T-cell (primary cell): Measurements from ENCODE around the gene MBOAT1. TPM values are rescaled to one million over a fixed set of nuclear protein-coding genes. Genes with fewer than 3 reads are reported as not detected.

Source experiments
- ATAC-seq, 4 experiments: fragments of 200-7000 bp in 3 of 4; fragments of 150-1000 bp in 1 of 4; cut with Tn5 transposase; replicated peaks in 1 of 4; 1 replicate in 3 of 4; 2 replicates in 1 of 4; pipeline ENCODE4 v1.10.0; 2021; ENCODE audit warnings: moderate library complexity in 3 of 4, mild to moderate bottlenecking in 2 of 4, moderate number of reproducible peaks in 1 of 4
- CTCF ChIA-PET, 2 donors: fragments of 300-600 bp; sonication (Branson Sonifier 250); formaldehyde crosslinking; loops; one replicate each; lab custom pipeline; 2022; ENCODE audit warnings: antibody characterized with exemption in 2 of 2; lab: Charles Lee
- POLR2A ChIA-PET, 2 donors: fragments of 300-600 bp; sonication (Branson Sonifier 250); formaldehyde crosslinking; loops; one replicate each; lab custom pipeline; 2022; ENCODE audit warnings: antibody characterized with exemption in 2 of 2; lab: Charles Lee
- DNase-seq, 35 experiments: peaks; one replicate each; pipeline versions ENCODE4 v3.0.0 to v3.0.0-alpha.2; 2013 to 2023
- H3K27ac ChIP-seq: one replicate; pipeline ENCODE4 v1.5.1; 2013; ENCODE audit warnings: low read length
- H3K27me3 ChIP-seq, 2 experiments: replicated peaks in 1 of 2; 1 replicate in 1 of 2; 2 replicates in 1 of 2; pipeline versions ENCODE4 v1.6.1 to v1.7.0; 2013; ENCODE audit warnings: low read length in 1 of 2, mixed read lengths in 1 of 2; ENCODE audit not compliant: control insufficient read depth in 2 of 2, insufficient read depth in 2 of 2; ENCODE audit errors: extremely low read depth in 1 of 2
- H3K36me3 ChIP-seq, 2 donors: 1 replicate in 1 of 2; 2 replicates in 1 of 2; pipeline versions ENCODE4 v1.6.1 to v1.7.0; 2013; ENCODE audit warnings: low read length in 1 of 2; ENCODE audit not compliant: control insufficient read depth in 2 of 2, insufficient read depth in 1 of 2; ENCODE audit errors: extremely low read depth in 1 of 2
- H3K4me1 ChIP-seq, 2 experiments: 1 replicate in 1 of 2; 2 replicates in 1 of 2; pipeline versions ENCODE4 v1.6.1 to v1.7.0; 2013; ENCODE audit warnings: low read length in 2 of 2, mixed read lengths in 1 of 2; ENCODE audit not compliant: insufficient read depth in 2 of 2, control insufficient read depth in 1 of 2; ENCODE audit errors: extremely low read depth in 1 of 2
- H3K4me3 ChIP-seq, 2 donors: 1 replicate in 1 of 2; 2 replicates in 1 of 2; pipeline versions ENCODE4 v1.5.1 to v1.7.0; 2013; ENCODE audit warnings: mild to moderate bottlenecking in 2 of 2, low read length in 1 of 2, moderate library complexity in 1 of 2; ENCODE audit not compliant: control insufficient read depth in 1 of 2; ENCODE audit errors: extremely low read depth in 1 of 2
- H3K9me3 ChIP-seq: 2 replicates; pipeline ENCODE4 v1.7.0; 2013
- H3K27ac Mint-ChIP-seq, 2 donors: one replicate each; pipeline ENCODE4 v1.8.0; 2020 to 2021; ENCODE audit warnings: mild to moderate bottlenecking in 2 of 2, mixed read lengths in 2 of 2
- H3K27me3 Mint-ChIP-seq, 2 donors: one replicate each; pipeline ENCODE4 v1.8.0; 2021 to 2022; ENCODE audit warnings: mixed read lengths in 2 of 2
- H3K36me3 Mint-ChIP-seq: one replicate; pipeline ENCODE4 v1.8.0; 2021; ENCODE audit warnings: mixed read lengths
- H3K4me1 Mint-ChIP-seq, 3 donors: one replicate each; pipeline ENCODE4 v1.8.0; 2020 to 2022; ENCODE audit warnings: mixed read lengths in 3 of 3, mild to moderate bottlenecking in 1 of 3
- H3K4me3 Mint-ChIP-seq, 3 donors: one replicate each; pipeline ENCODE4 v1.8.0; 2020 to 2022; ENCODE audit warnings: mild to moderate bottlenecking in 3 of 3, mixed read lengths in 3 of 3, moderate library complexity in 3 of 3
- H3K9me3 Mint-ChIP-seq, 3 donors: one replicate each; pipeline ENCODE4 v1.8.0; 2020 to 2022; ENCODE audit warnings: mixed read lengths in 3 of 3
- WGBS: methylation state at CpG from one replicate; pipeline ENCODE4 v1.1.5; 2013; ENCODE audit warnings: missing lambda C conversion rate; ENCODE audit not compliant: insufficient coverage; 5-methylcytosine and 5-hydroxymethylcytosine counted together
- total RNA-seq, 35 experiments: library from RNA in 6 of 35; stranded (reverse) in 6 of 35; fragments of 120-200 nt in 1 of 35; gene quantifications; one replicate each; pipeline versions ENCODE4 v1.2.1 to v1.2.4 and lab custom pipeline; 2013 to 2026

The MBOAT1 gene
- total RNA-seq, 5 donors from 2014 or later (not counting 1 experiment from before 2014, with no cell fraction given): 8.3 to 21.5 (median 12.0) TPM

DNA sequence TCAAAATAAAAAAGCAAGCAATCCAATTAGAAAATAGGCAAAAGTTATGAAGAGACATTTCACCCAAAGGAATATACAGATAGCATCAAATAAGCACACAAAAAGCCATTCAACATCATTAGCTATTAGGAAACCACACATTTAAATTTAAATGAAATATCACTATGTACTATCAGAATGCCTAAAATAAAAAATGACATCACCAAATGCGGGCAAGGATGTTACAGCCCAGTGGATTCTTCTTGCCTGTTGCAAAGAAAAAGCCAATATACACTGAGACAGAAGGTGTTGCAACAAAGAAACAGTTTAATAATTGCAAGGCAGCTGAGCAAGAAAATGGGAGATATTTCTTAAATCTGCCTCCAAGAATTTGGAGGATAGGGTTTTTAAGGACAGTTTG, 31.0 kb upstream of the MBOAT1 start:
- WGBS: no CpG with 5 or more reads among the region's 1 CpG

DNA sequence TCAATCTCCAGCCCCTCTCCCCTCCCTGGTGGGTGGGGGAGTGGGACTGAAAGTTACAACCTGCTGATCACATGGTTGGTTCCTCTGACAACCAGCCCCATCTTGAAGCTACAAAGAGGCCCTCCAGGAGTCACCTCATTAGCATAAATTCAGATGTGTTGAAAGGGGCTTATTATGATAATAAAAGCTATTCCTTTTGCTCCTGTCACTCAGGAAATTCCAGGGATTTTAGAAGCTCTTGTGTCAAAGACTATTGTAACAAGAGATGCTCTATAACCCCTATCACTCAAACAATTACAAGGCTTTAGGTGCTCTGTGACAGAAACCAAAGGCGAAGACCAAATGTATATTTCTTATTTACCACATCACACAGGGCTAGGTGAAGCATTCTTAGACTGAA, 30.1 kb upstream of the MBOAT1 start:
- Mint-ChIP-seq H3K27me3 (no peaks in the 10 kb centered on the region), H3K4me1 (peaks cover 6 to 12% (median 8%) of the 10 kb centered on the region in 3 donors), H3K27ac (no peak overlapping the region), H3K9me3 (no peaks in the 10 kb centered on the region), H3K4me3 (no peak overlapping the region), H3K36me3 (no peaks in the 10 kb centered on the region)
- ChIA-PET CTCF (interaction anchor here in 1 of 2 donors (0.6 kb wide), 1 partner anchor 1347 kb away, joined by 4 read pairs; no protein-coding TSS in a partner anchor), POLR2A (interaction anchor here in 1 of 2 donors (0.6 kb wide), 1 partner anchor 258 kb away, joined by 3 read pairs; no protein-coding TSS in a partner anchor)
- WGBS: no CpG with 5 or more reads among the region's 1 CpG
- H3K4me3 ChIP-seq: no peak overlapping the region
- no peak overlapping the region for H3K27ac ChIP-seq
- no peaks in the 10 kb centered on the region for H3K9me3 ChIP-seq
- peaks cover 5 to 10% of the 10 kb centered on the region in 2 experiments for H3K4me1 ChIP-seq
- no peaks in the 10 kb centered on the region for H3K27me3 ChIP-seq
- no peak for DNase-seq
- H3K36me3 ChIP-seq: no peaks in the 10 kb centered on the region
- ATAC-seq: no peak

More for the DNA sequence above, 31.0 kb upstream of the MBOAT1 start:
- H3K4me3 ChIP-seq: no peak overlapping the region
- H3K4me1 ChIP-seq: peaks cover 0 to 5% of the 10 kb centered on the region in 2 experiments
- no peaks in the 10 kb centered on the region for H3K27me3 ChIP-seq
- peaks cover 0 to 4% (median under 1%) of the 10 kb centered on the region in 3 donors for H3K4me1 Mint-ChIP-seq
- no peak overlapping the region for H3K27ac ChIP-seq
- H3K27me3 Mint-ChIP-seq: no peaks in the 10 kb centered on the region
- POLR2A ChIA-PET: interaction anchor here in 1 of 2 donors (0.6 kb wide), 1 partner anchor 257 kb away, joined by 3 read pairs; no protein-coding TSS in a partner anchor
- DNase-seq (no peak), ATAC-seq (no peak)
- CTCF ChIA-PET: interaction anchor here in 1 of 2 donors (0.6 kb wide), 1 partner anchor 514 kb away, joined by 8 read pairs; no protein-coding TSS in a partner anchor
- H3K9me3 ChIP-seq: no peaks in the 10 kb centered on the region
- H3K36me3 Mint-ChIP-seq: no peaks in the 10 kb centered on the region
- H3K36me3 ChIP-seq: no peaks in the 10 kb centered on the region
- no peaks in the 10 kb centered on the region for H3K9me3 Mint-ChIP-seq
- no peak overlapping the region for H3K27ac Mint-ChIP-seq
- no peak overlapping the region for H3K4me3 Mint-ChIP-seq

GRCh38 chr6:20241102-20241501, 28.8 kb upstream of the MBOAT1 start:
- no peak for DNase-seq
- no peak overlapping the region for H3K27ac ChIP-seq
- no peaks in the 10 kb centered on the region for H3K36me3 ChIP-seq
- no peak for ATAC-seq
- H3K27me3 Mint-ChIP-seq: no peaks in the 10 kb centered on the region
- H3K4me3 ChIP-seq: no peak overlapping the region
- H3K27ac Mint-ChIP-seq: no peak overlapping the region
- ChIA-PET CTCF (no interaction called here), POLR2A (no interaction called here)
- WGBS: 100% methylated on average over 1 of the region's 2 CpGs
- no peak overlapping the region for H3K4me3 Mint-ChIP-seq
- H3K9me3 Mint-ChIP-seq: no peaks in the 10 kb centered on the region
- H3K4me1 ChIP-seq: peaks cover 10 to 11% of the 10 kb centered on the region in 2 experiments
- H3K36me3 Mint-ChIP-seq: no peaks in the 10 kb centered on the region
- peaks cover 6 to 23% (median 14%) of the 10 kb centered on the region in 3 donors for H3K4me1 Mint-ChIP-seq
- H3K27me3 ChIP-seq: no peaks in the 10 kb centered on the region
- H3K9me3 ChIP-seq: no peaks in the 10 kb centered on the region

- 98% methylated on average over 33 of the region's 47 CpGs for WGBS
- H3K4me3 Mint-ChIP-seq: no peak overlapping the region
- Histone ChIP-seq H3K36me3 (no peaks in the 10 kb centered on the region), H3K27ac (no peak overlapping the region), H3K27me3 (no peaks in the 10 kb centered on the region), H3K4me1 (peaks cover 10 to 11% of the 10 kb centered on the region in 2 experiments), H3K9me3 (no peaks in the 10 kb centered on the region), H3K4me3 (no peak overlapping the region)
- peaks cover 6 to 25% (median 14%) of the 10 kb centered on the region in 3 donors for H3K4me1 Mint-ChIP-seq
- H3K9me3 Mint-ChIP-seq: no peaks in the 10 kb centered on the region
- no peak for DNase-seq
- no peak for ATAC-seq
- ChIA-PET CTCF (no interaction called here), POLR2A (no interaction called here)
- no peak overlapping the region for H3K27ac Mint-ChIP-seq
- no peaks in the 10 kb centered on the region for H3K27me3 Mint-ChIP-seq
- H3K36me3 Mint-ChIP-seq: no peaks in the 10 kb centered on the region
These were observed 26.7 kb upstream of the MBOAT1 start for GRCh38 chr6:20238688-20239587.

GRCh38 chr6:20237677-20238460, 25.6 kb upstream of the MBOAT1 start:
- peaks cover 6 to 25% (median 14%) of the 10 kb centered on the region in 3 donors for H3K4me1 Mint-ChIP-seq
- no peak overlapping the region for H3K27ac Mint-ChIP-seq
- Histone ChIP-seq H3K27me3 (no peaks in the 10 kb centered on the region), H3K4me1 (peaks cover 10 to 11% of the 10 kb centered on the region in 2 experiments), H3K27ac (no peak overlapping the region), H3K4me3 (no peak overlapping the region), H3K36me3 (no peaks in the 10 kb centered on the region), H3K9me3 (no peaks in the 10 kb centered on the region)
- no peak for ATAC-seq
- H3K27me3 Mint-ChIP-seq: no peaks in the 10 kb centered on the region
- POLR2A ChIA-PET: no interaction called here
- CTCF ChIA-PET: interaction anchor here in 1 of 2 donors (0.5 to 0.7 kb wide), 2 partner anchors 25 to 36 kb away, joined by 3 read pairs; no protein-coding TSS in a partner anchor
- no peak overlapping the region for H3K4me3 Mint-ChIP-seq
- peak in 1 of 35 experiments; percentile 3 for DNase-seq
- no peaks in the 10 kb centered on the region for H3K36me3 Mint-ChIP-seq
- WGBS: 46% methylated on average over 4 of the region's 10 CpGs
- H3K9me3 Mint-ChIP-seq: no peaks in the 10 kb centered on the region
